ENCODE measurements around the gene ENTPD2.

Gene ENTPD2

DNA sequence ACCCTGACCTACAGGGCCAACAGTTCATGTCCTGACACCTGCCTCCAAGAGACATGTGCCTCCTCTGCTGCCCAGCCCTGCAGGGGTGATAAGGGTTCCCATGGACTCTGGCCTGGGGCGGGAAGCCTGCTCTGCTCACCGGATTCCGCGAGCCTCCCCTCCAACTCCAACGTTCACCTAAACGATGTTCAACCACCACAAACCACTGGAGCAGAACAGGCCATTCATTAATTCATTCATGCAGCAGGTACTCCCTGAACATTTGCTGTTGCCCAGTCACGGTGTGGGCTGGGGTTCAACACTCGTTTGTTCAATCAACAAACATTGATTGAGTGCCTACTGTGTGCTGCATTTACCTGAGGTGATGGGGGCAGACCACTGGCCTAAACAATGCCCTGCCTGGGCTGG is 20.1 kb upstream of the ENTPD2 start:
- no peaks in the 10 kb centered on the region for H3K9me3 Mint-ChIP-seq
- peaks cover 20 to 22% of the 10 kb centered on the region in 2 donors for H3K4me1 Mint-ChIP-seq
- DNase-seq (no peak), ATAC-seq (replicated peaks) (no peak)
- no peaks in the 10 kb centered on the region for H3K36me3 Mint-ChIP-seq
- H3K27ac Mint-ChIP-seq: no peak overlapping the region
- H3K4me3 Mint-ChIP-seq: no peak overlapping the region
- no peaks in the 10 kb centered on the region for H3K27me3 Mint-ChIP-seq

DNA sequence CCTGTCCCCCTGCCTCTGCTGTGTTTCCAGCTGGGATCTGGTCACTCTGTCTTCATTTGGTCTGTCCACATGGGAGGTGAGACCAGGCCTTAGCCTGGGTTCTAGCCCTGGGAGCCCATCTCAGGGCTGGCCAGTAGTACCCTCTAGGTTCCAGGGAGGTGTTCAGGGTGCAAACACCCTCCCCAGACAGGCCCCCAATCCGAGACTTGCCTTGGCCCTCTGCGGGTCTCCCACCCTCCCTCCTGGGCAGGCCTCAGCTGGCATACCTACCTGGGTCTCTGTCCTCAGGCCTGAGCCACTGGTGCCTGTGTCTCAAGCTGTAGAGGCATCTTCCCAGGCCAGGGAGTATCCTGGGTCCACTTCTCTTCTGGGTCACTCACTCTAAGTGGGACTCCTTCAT is 17.4 kb upstream of the ENTPD2 start:
- Mint-ChIP-seq H3K36me3 (no peaks in the 10 kb centered on the region), H3K9me3 (no peaks in the 10 kb centered on the region), H3K27me3 (peaks cover 3 to 4% of the 10 kb centered on the region in 2 donors), H3K27ac (peak overlapping the region; percentile 82), H3K4me1 (peaks cover 21 to 28% of the 10 kb centered on the region in 2 donors), H3K4me3 (peak overlapping the region; percentile 75 to 80)
- ATAC-seq (replicated peaks): no peak
- DNase-seq: no peak

DNA sequence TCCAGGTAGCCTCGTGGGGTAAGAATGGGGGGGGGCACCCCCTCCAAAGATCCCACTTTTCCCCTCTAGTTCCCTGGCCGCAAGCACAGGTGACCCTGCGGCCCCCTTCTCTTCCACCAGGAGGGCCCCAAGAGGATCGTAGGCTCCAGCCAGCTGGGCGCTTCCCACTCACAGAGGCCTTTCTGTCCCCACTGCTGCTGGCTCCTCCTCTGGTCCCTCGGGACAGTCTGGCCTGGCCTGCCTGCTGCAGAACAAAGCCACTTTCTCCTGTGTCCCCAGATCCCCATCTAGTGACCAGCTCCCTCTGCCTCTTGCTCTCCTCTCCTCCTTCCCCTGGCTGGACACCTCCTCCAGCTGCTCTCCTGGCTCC is 17.0 kb upstream of the ENTPD2 start:
- ATAC-seq (replicated peaks) (peak; percentile 24 to 30), DNase-seq (no peak)
- Mint-ChIP-seq H3K4me1 (peaks cover 21 to 28% of the 10 kb centered on the region in 2 donors), H3K27me3 (peaks cover 3 to 4% of the 10 kb centered on the region in 2 donors), H3K4me3 (peak overlapping the region; percentile 75 to 80), H3K36me3 (no peaks in the 10 kb centered on the region), H3K27ac (peak overlapping the region; percentile 82), H3K9me3 (no peaks in the 10 kb centered on the region)

DNA sequence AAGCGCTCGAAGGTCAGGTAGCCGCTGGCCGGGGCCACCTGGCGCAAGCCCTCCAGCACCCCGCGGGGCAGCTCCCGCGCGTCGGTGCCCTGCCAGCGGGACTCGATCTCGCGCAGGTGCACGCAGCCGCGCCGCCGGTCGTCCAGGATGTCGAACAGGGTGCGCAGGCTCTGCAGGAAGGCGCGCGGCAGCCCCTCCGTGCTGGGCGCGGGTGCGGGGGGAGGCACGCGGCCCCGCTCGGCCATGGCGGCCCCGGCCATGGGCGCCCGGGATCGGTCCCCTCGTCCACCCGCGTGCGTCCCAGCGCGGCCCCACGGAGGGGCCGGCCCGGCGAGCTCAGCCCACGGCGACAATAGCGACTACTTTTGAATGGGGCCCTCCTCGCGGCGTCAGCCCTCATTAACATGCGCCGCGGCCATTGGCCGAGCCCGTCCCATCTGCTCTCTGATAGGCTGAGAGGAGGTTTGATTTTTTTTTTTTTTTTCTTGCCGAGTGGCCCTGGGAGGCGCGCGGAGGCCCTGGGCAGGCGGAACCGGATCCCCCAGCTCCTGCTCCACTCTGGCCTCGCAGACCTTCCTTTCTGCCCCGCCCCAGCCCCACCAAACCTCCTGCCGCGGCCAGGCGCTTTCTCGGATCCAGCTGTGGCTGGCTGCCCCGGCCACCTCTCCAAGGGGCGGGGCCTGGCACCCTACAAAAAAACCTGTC is 16.5 kb upstream of the ENTPD2 start, which contains the start of gene SAPCD2:
Gene SAPCD2, minus strand, starts transcription at position 357 of the 705 bp plus-strand sequence. Its CDS starts 97 bp downstream, at position 260.
- Mint-ChIP-seq H3K36me3 (no peaks in the 10 kb centered on the region), H3K9me3 (no peaks in the 10 kb centered on the region), H3K4me3 (peak within 1 kb of the TSS; percentile 75 to 80), H3K27ac (peak within 1 kb of the TSS; percentile 82), H3K4me1 (peaks cover 21 to 28% of the 10 kb centered on the region in 2 donors), H3K27me3 (peaks cover 3 to 4% of the 10 kb centered on the region in 2 donors)
- peak; percentile 93 for ATAC-seq (replicated peaks)
- DNase-seq: peak; percentile 78

DNA sequence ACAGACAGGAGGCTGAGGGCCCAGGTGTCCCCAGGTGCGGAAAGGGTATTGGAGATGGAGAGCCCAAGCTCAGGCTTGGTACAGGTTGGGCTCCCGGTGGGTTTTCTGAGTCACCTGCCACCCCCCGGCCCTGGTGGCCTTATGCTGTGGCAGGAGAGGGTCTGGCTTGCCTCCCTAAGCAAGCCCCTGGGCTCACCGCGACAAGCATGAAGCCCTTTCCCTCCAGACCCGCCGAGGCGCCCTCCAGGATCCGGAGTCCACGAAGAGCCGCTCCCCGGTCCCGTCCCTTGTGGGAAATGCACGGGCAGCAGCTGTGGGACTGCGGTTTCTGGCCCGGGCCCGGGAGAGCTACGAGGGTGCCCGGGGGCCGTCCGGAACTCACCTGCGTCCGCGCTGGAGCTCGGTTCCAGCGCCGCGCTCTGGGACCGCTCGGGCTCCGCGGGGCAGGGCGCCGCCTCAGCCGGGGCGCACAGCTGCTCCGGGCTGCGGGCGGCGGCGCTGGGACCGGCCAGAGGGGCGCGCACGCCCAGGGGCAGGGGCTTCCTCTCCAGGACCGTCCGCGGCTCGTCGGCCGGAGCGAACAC is 15.7 kb upstream of the ENTPD2 start:
- Mint-ChIP-seq H3K9me3 (no peaks in the 10 kb centered on the region), H3K27ac (no peak overlapping the region), H3K4me3 (peak overlapping the region; percentile 21 to 60), H3K4me1 (peaks cover 18 to 24% of the 10 kb centered on the region in 2 donors), H3K36me3 (no peaks in the 10 kb centered on the region), H3K27me3 (peaks cover 3 to 4% of the 10 kb centered on the region in 2 donors)
- ATAC-seq (replicated peaks) (no peak), DNase-seq (no peak)

DNA sequence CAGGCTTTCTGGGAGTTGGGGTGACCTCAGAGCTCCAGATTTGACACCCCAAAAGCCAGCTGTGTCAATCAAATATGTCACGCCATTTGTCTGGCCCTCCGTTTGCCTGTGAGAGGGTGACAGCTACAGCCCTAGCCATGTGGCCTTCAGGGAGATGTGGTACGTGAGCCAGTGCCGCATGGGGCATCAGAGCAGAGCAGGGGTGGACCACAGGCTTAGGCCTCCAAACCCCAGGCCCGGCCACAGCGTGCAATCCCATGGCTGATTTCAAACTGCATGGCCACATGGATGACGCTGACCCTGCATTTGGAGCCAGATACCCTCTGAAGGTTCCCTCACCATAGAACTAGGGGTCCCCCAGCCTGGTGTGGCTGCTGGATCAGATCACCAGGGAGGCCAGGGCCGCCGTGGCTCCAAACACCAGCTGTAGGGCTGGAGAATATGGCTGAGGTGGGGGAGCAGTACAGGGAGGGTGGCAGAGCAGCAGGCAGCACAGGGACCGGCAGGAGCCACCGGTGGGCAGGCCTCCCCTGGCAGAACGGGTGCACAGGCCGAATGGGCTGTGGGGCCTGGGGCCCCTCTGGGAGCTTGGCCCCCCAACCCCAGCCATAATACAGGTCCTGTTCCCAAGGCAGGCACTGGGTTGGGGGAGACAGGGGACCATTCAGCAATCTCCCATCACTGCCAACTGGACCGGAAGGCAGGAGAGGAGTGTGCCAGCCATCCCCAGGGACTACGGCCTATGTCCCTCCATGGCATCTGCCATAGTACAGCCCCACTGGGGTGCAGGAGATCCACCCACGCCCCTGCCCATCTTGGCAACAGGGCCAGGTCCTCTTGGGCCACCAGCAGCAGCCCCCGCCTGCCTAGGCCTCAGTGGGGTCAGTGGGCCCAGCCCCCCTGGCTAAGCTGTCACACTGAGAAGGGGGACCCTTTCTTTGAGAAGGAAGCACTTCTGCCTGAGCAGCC is 15.0 kb upstream of the ENTPD2 start:
- Mint-ChIP-seq H3K9me3 (no peaks in the 10 kb centered on the region), H3K36me3 (no peaks in the 10 kb centered on the region), H3K27me3 (peaks cover 8 to 9% of the 10 kb centered on the region in 2 donors), H3K4me3 (peak overlapping the region; percentile 21 to 60), H3K4me1 (peaks cover 20 to 29% of the 10 kb centered on the region in 2 donors), H3K27ac (no peak overlapping the region)
- no peak for ATAC-seq (replicated peaks)
- no peak for DNase-seq

DNA sequence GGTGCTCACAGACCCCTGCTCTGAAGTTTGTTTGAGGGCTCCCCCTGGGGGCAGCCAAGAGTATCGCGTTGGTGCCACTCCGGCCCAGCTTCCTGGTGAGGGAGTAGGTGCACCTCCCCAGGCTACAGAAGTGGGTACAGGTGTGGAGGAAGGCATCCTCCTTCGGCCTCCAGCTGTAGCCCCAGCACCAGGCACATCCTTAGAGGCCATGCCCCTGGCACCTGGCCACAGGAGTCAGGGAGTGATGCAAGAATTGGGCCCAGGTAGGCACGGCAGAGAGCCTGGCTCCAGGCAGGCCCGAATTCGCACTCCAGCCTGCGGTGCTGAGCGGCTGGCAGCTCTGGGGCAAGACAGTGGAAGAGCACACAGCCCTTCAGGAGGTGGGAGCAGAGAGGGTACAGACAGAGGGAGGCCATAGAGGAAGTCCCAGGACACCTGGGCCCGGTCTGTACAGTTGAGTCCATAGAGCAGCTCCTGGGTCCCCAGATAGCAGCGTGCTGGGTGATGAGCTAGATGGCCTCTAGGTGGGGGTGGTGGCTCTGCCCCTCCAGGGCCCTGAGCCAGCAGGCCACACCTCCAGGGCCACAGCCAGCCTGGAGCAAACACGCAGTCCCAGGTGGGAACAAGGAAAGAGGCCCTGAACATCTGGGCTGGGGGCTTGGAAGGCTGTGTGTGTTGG is 14.1 kb upstream of the ENTPD2 start:
- peaks cover 20 to 22% of the 10 kb centered on the region in 2 donors for H3K4me1 Mint-ChIP-seq
- H3K27me3 Mint-ChIP-seq: peaks cover 8 to 10% of the 10 kb centered on the region in 2 donors
- no peaks in the 10 kb centered on the region for H3K36me3 Mint-ChIP-seq
- peak overlapping the region; percentile 53 for H3K27ac Mint-ChIP-seq
- peak overlapping the region in 1 of 2 donors; percentile 29 for H3K4me3 Mint-ChIP-seq
- ATAC-seq (replicated peaks) (peak; percentile 64 to 74), DNase-seq (peak; percentile 81)
- H3K9me3 Mint-ChIP-seq: no peaks in the 10 kb centered on the region

DNA sequence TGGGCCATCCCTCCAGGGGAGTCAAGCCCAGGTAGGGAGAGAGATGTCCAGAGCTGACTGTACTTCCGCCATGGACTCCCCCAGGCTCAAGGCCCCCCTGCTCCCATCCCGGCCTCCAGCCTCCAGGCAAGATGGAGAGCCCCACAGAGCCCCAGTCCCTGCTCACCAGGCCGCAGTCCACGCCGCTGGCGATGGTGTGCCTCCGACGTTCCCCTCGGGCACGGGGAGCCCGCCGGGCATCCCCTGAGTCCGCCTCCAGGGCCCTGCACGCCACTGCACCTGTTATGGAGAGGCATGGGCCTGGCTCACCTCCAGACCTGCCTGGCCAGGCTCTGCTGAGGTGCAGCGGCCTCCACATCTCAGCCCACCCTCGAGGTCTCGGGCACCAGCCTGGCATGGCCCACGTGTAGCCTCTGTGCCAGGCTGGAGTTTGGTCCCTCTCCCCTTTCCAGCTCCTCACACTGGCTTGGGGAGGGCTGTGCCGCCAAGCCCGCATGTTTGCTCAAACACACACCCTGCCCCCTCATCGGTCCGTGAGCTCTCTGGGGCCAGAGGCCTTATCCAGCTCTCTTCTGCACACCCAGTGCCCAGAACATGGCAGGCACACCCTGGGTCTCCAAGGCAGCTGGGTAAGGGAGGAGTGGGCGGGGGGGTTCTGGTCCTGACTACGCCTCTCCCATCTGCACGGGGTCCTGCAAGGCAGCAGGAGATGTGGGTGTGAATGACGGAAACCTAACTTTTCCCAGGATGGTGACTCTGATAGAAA is 12.4 kb upstream of the ENTPD2 start:
- no peaks in the 10 kb centered on the region for H3K36me3 Mint-ChIP-seq
- no peak for DNase-seq
- no peak overlapping the region for H3K27ac Mint-ChIP-seq
- peaks cover 8 to 10% of the 10 kb centered on the region in 2 donors for H3K27me3 Mint-ChIP-seq
- H3K4me3 Mint-ChIP-seq: no peak overlapping the region
- no peaks in the 10 kb centered on the region for H3K9me3 Mint-ChIP-seq
- peaks cover 14 to 20% of the 10 kb centered on the region in 2 donors for H3K4me1 Mint-ChIP-seq
- ATAC-seq (replicated peaks): no peak

DNA sequence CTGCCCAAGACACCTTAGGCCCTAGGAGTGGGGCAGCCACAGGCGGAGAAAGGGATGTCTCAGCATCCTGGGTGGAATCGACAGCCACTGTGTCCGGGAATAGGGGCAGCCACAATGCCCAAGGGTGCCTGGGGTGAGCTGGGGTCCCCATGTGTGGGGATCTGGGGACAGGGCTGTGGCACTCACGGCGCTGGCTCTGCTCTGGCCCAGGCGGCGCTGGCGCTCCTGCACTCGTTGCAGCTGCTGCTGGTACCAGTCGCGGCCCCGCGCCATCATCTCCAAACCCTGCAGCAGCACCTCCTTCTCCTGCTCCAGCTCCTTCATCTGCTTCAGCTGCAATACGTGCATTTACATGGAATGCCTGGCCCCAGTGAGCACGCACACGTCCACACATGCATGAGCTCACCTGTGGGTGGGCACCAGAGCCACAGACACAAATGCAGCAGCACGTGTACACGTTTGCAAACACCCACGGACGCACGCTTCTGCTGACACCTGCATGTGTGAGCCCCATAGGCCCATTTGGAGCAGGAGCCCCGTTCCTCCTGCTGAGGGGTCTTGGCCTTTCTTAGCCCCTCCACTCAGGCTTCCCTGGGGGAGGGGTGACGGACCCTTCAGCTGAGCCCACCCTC is 11.6 kb upstream of the ENTPD2 start:
- Mint-ChIP-seq H3K9me3 (no peaks in the 10 kb centered on the region), H3K4me1 (peaks cover 7 to 13% of the 10 kb centered on the region in 2 donors), H3K4me3 (no peak overlapping the region), H3K27me3 (peaks cover 8 to 10% of the 10 kb centered on the region in 2 donors), H3K27ac (no peak overlapping the region), H3K36me3 (no peaks in the 10 kb centered on the region)
- ATAC-seq (replicated peaks) (no peak), DNase-seq (no peak)

DNA sequence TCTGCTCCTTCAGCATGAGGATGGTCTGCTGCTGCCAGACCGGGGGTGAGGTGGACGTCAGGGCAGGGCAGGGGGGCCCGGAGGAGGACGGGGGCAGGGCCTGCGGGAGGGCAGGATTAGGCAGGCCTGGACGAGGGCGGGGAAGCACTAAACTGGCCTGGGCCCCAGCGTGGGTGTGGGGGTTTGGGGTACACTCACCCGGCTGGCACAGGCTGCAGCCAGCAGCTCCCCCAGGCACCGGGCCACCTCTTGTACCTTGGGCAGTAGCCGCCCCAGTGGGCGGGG is 11.0 kb upstream of the ENTPD2 start:
- ATAC-seq (replicated peaks) (no peak), DNase-seq (no peak)
- H3K36me3 Mint-ChIP-seq: no peaks in the 10 kb centered on the region
- H3K9me3 Mint-ChIP-seq: no peaks in the 10 kb centered on the region
- peaks cover 7 to 13% of the 10 kb centered on the region in 2 donors for H3K4me1 Mint-ChIP-seq
- H3K27me3 Mint-ChIP-seq: peaks cover 8 to 10% of the 10 kb centered on the region in 2 donors
- no peak overlapping the region for H3K27ac Mint-ChIP-seq
- no peak overlapping the region for H3K4me3 Mint-ChIP-seq

DNA sequence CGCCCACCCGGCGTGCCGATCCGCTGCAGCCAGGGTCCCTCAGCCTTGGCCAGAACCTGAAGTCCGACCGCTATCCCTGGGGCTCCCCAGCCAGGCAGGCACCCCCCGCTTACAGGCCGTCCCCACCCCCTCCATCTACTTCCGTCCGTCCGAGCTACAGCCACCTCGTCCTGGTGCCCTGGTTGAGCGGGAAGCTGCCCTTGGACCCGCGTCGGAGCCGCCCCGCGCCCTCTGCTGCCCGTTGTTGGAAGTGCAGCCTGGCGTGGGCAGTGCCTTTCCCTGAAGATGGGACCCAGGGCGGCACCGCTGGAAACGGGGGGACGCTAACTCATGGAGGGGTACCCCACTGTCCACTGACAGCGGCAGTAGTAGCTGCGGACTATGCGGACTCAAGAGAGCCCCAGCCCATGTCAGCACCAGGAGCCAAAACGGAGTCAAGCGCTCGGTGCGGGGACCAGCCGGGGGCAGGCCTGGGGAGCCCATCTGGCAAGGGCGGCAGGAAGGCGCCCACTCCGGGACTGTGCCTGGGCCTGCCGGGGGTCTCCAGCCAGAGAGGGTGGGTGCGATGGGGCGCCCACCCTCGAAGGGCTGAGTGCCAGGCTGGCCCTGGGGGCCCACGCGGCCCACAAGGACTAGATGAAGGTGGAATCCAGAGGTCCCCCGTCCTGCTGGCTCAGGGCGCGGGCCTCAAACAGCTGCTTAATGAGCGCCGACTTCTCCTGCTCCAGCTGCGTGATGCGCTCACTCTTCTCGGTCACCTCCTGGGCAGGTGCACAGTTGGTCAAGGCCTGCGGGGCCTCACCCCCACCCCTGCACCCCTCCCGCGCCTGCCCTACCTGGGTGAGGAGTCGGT is 10.4 kb upstream of the ENTPD2 start:
- peaks cover 7 to 13% of the 10 kb centered on the region in 2 donors for H3K4me1 Mint-ChIP-seq
- ATAC-seq (replicated peaks) (peak; percentile 38 to 48), DNase-seq (no peak)
- no peaks in the 10 kb centered on the region for H3K36me3 Mint-ChIP-seq
- no peaks in the 10 kb centered on the region for H3K9me3 Mint-ChIP-seq
- H3K4me3 Mint-ChIP-seq: no peak overlapping the region
- H3K27me3 Mint-ChIP-seq: peaks cover 8 to 10% of the 10 kb centered on the region in 2 donors
- no peak overlapping the region for H3K27ac Mint-ChIP-seq

DNA sequence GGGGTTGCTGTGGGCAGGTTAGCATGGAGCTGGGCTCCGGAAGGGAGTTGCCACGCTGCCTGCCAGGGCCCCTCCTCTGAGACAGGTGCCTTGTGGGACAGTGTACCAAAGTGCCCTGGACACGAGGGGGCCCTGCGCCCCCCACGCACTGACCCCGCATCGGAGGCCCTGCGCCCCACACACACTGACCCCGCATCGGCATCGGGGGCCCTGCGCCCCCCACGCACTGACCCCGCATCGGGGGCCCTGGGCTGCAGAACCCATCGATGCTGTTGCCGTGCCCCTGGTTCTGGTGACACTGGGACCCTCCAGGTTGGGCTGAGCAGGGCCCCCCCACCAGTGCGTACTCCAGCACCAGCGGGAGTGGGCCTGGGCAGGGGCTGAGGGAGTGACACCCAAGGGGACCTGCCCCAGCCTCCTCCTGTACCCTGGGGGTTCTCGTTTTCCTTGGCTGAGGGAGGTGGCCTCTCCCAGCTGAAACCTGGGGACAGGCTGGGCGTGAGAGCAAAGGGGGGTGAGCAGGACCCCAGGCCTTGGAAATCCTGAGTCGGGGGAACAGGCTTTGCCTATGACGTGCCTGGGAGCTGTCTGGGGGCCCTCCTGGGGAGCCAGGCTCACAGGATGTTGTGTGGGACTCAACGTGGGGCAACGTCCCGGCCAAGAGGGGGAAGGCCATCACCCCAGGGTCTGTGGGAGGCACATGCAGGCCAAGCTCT is 9.6 kb upstream of the ENTPD2 start:
- no peak overlapping the region for H3K27ac Mint-ChIP-seq
- H3K36me3 Mint-ChIP-seq: no peaks in the 10 kb centered on the region
- H3K4me3 Mint-ChIP-seq: no peak overlapping the region
- no peak for DNase-seq
- peaks cover 8 to 10% of the 10 kb centered on the region in 2 donors for H3K27me3 Mint-ChIP-seq
- H3K9me3 Mint-ChIP-seq: no peaks in the 10 kb centered on the region
- ATAC-seq (replicated peaks): no peak
- H3K4me1 Mint-ChIP-seq: peaks cover 7 to 17% of the 10 kb centered on the region in 2 donors

All from stimulated activated naive B cell treated with anti-CD40 and anti-IgM and Interleukin-4, amounts not matched to agents 10 μg/mL and 1 μg/mL and 100 μg/mL, for 72 hours (primary cell).